Anterior cingulate cortex (tissue), 58 donors: ENCODE measurements around the gene CRYBB1.
A peak's percentile ranks its signal among the peaks of the same experiment; 100 is the strongest.

Experiments used
- DNase-seq, 58 donors: peaks; one replicate each; lab custom pipeline; 2025; lab: John Stamatoyannopoulos, UW

The CRYBB1 gene

GRCh38 chr22:26610072-26610958 is 7.5 kb downstream of the CRYBB1 start:
- peak in 46 of 58 donors; percentile 5 to 74 (median 35) for DNase-seq

GRCh38 chr22:26609287-26609686 is 8.5 kb downstream of the CRYBB1 start:
- no peak for DNase-seq

- DNase-seq, result no peak
These were observed 9.7 kb downstream of the CRYBB1 start for GRCh38 chr22:26608129-26608528.

- no peak for DNase-seq
These were observed 11.2 kb downstream of the CRYBB1 start for GRCh38 chr22:26606611-26607010.

DNA sequence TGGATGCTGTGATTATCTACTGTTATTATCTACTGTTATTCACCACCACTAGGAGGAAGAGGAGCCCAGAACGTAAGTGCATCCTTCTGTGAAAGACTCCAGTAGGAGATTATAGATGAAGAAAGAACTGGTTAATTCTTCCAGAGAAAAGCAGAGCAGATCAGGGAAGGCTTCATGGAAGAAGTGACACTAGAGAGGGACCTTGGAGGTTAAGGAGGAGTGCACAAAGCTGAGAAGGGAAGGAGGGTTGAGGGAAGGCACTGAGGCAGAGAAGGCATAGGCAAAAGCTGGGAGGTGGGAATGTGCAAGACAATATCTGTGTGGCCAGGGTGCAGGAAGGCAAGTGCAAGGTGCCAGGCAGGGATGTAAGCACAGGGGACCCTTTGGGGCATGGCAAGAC is 13.5 kb downstream of the CRYBB1 start:
- DNase-seq, result no peak

GRCh38 chr22:26602127-26602526 is 15.7 kb downstream of the CRYBB1 start:
- no peak for DNase-seq

DNA sequence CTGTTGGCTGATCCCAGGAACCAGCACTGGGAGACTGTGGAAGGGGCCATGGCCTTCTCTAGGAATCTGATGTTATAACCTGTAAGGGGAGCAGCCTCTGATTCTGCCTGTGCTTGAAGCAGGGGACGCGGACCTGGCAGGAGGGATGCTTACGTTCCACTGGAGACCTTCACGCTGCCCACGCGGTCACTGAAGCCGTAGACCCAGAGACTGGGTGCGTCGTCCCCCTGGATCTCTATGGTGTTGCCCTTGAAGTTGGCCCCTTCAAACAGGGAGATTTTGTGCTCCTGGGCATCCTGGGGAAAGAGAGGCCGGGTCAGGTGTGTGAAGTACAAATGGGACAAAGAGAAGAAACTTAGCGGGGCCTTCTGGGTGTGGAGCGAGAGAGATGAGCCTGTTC is 16.1 kb downstream of the CRYBB1 start:
- DNase-seq, result no peak

DNA sequence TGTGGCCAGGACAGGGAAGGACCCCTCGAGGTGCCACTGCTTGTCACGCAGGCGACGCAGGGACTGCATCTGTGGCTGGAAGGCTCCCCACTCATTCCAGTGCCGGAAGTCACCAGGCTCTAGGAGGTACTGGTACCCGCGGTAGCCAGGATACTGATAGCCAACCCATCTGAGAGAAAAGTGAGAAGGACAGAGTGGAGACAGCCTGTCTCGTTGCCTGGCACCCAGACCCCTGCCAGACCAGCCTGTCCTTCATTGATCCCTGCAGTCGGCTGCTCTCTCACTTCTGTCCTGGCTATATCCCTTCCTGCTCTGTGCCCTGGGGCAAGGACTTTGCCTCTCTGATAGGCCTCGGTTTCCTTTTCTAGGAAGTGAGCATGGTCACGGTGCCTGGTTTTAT is 18.3 kb downstream of the CRYBB1 start:
- DNase-seq, result no peak

GRCh38 chr22:26597480-26597879 is 20.3 kb downstream of the CRYBB1 start:
- DNase-seq, result no peak

GRCh38 chr22:26597026-26597425 is 20.8 kb downstream of the CRYBB1 start:
- DNase-seq, result no peak

DNA sequence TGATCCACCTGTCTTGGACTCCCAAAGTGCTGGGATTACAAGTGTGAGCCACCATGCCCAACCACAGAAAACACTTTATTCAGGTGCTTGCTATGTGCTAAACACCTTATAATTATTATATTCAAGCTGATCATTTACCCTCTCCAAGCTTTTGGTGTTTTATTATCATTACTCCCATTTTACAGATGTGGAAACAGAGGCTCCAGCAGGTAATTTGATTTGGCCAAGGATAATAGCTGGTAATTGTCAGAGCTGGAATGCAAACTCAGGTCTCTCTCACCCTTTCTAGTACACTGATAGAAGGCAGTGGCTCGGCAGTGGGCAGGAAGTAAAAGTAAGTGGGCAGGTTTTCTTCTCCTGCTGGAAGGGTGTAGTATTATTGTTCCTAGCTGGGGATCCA is 24.1 kb downstream of the CRYBB1 start:
- DNase-seq, result no peak

DNA sequence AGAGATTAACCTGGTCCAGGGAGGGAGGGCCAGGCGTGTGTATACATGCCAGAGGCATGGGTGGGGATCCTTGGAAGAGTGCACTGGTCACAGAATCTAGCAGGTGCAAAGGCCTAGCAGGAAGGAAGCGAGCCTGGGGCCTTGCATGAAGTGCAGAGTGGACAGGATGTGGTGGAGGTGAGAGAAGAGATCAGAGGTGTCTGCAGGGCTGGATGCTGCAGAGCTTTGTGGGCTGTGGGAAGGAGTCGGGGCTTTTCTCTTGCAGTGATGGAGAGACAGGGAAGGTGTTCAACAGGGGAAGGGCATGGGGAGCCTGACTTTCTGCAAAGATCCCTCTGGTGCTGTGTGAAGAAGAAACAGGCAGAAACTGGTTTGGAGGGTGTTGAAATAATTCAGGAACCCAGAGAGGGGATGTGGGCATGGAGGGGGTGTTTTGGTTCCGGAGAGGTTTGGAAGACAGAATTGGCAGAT is 25.4 kb downstream of the CRYBB1 start:
- peak in 1 of 58 donors; percentile 8 for DNase-seq

GRCh38 chr22:26589845-26590736 is 27.7 kb downstream of the CRYBB1 start, which contains the start of gene TPST2:
Gene TPST2 (minus strand): TSS chr22:26590132. CDS start chr22:26541630, 48,502 bp downstream.
- DNase-seq, result peak in 54 of 58 donors; percentile 29 to 87 (median 63)

- peak in 1 of 58 donors; percentile 22 for DNase-seq
These were observed 28.4 kb downstream of the CRYBB1 start for GRCh38 chr22:26589367-26589844.

DNA sequence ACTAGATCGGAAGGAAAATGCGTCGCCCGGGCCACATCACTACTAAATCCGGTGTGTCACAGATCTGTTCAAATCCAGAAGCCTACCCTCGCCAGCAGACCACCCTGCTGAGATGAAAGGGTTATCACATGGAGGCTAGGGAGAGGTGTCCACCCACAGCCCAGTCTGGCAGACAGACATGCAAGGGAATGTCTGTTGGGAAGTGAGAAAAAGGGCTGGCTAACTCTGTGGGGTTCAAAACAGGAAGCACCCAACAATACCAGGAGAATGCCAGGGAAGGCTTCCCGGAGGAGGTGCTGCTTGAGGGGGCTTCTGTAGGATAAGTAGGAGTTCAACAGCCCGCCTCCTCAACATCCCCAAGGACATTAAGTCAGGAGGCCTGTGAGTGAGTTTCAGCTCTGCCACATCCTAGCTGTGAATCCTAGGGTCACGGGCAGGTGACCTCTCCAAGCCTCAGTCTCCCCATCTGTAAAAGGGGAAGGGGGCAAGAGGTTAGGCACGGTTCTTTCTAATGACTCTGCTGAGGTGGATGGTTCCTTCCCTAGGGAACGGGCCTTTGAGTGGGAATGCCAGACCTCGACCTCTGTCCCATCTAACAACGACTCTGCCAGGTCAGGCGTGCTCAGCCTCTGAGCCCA is 29.0 kb downstream of the CRYBB1 start:
- no peak for DNase-seq

DNA sequence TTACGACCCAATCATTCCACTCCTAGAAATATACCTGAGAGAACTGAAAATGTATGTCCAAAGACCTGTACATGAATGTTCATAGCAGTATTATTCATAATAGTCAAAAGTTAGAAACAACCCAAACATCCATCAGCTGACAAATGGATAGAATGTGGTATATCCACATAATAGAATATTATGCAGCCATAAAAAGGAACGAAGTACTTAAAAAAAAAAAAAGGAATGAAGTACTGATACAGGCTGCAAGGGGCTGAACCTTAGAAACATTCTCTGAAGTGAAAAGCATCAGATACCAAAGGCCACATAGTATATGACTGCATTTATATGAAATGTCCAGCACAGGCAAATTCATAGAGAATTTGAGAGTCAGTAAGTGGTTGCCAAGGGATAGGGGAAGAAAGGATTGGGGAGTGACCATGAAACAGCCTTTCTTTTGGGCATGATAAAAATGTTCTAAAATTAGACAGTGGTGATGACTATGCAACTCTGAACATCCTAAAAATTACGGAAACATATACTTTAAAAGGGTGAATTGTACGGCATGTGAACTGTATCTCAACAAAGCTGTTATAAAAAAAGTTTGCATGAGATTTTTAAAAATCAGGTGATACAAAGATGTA is 29.7 kb downstream of the CRYBB1 start:
- no peak for DNase-seq

DNA sequence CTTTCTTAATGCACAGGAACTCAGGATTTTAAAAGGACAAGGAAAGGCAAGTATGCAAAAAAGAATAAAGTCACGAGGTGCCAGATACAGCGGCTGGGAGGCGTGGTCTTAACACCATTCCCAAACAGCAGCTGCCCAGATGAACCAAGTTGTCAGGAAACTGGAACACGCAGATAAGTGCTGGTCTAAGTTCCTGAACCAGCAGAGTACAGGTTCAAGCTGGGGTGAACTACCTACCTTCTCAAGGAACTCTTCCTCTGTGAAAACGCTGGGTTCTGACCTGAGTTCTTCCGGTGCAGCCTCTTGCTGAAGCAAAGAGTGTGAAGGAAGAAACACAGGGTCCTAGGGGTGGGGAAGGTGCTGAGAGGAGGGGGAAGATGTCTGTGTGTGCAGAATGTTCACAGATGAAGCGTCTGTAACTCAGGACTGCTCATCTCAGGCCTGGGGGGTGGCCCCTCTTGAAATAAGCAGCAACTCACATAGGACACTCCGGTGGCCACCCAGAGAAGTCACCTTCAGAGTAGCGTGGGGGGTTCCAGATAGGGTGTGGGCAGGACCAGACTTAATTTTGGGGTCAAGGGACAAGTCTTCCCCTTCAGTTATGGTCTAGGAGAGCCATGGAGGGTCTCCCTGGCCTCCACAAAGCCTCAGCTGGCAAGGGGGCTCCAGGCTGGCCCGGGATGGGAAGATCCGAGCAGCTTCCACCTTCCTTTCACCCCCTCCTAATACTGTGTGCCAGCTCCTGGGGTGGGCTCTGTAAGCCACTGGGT is 31.1 kb downstream of the CRYBB1 start:
- DNase-seq, result no peak

DNA sequence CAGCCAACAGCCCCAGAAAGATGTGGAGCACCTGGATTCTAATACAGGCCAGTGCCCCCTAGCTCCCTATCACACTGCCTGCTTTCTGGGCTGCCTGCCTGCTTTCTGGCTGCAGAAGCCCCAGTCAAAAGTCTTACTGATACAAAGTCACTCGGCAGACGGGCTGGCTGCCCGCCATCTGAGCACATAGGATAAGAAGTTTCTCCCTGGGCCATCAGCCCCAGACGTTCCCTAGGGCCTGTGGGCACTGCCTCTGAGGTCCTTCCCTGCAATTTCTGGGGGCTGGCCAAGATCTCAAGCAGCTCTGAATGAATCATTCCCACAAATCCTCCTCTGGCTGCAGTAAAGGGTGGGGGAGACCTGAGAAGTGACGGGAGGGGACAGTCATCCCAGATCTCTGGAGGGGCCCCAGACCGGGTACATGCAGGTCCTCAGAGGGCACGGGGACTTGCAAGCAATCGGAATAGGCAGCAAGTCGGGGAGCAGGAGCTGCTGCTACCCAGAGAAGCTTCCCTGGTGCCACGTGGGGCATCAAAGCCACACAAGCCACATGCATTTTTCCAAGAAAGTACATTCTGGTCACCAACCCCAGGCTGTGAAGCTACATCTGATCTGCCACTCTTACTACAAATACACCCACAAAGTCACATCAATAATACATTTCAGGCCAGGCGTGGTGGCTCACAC is 32.6 kb downstream of the CRYBB1 start:
- DNase-seq, result peak in 6 of 58 donors; percentile 6 to 48 (median 10)

- no peak for DNase-seq
These were observed 33.8 kb downstream of the CRYBB1 start for GRCh38 chr22:26584010-26584409.
